Heart right ventricle (tissue), 16 donors: ENCODE results near the gene HCFC1. TPM values are rescaled to one million over a fixed set of nuclear protein-coding genes. Genes with fewer than 3 reads are reported as not detected.

Source experiments
- ATAC-seq, 8 donors: fragments of 200-7000 bp; cut with Tn5 transposase; one replicate each; pipeline ENCODE4 v1.9.1; 2020; ENCODE audit warnings: mild to moderate bottlenecking in 8 of 8, moderate library complexity in 8 of 8, moderate number of reproducible peaks in 1 of 8
- DNase-seq, 2 donors: peaks; one replicate each; pipeline ENCODE4 v3.0.0-alpha.2; 2020
- H3K27ac ChIP-seq, 10 donors: fragments of 200-600 bp; sonication (generic) in 2 of 10; one replicate each; pipeline versions ENCODE4 v1.5.0 to v1.8.0; 2020 to 2022; ENCODE audit warnings: mild to moderate bottlenecking in 3 of 10
- H3K27me3 ChIP-seq, 7 donors: fragments of 200-600 bp; one replicate each; pipeline ENCODE4 v1.8.0; 2021 to 2022; ENCODE audit warnings: mild to moderate bottlenecking in 2 of 7
- H3K36me3 ChIP-seq, 9 donors: fragments of 200-600 bp; sonication (generic) in 1 of 9; one replicate each; pipeline versions ENCODE4 v1.5.0 to v1.8.0; 2020 to 2022; ENCODE audit warnings: mild to moderate bottlenecking in 2 of 9
- H3K4me1 ChIP-seq, 9 donors: fragments of 200-600 bp; sonication (generic) in 1 of 9; one replicate each; pipeline versions ENCODE4 v1.5.0 to v1.8.0; 2020 to 2022; ENCODE audit warnings: mild to moderate bottlenecking in 4 of 9
- H3K4me3 ChIP-seq, 10 donors: fragments of 200-600 bp; sonication (generic) in 2 of 10; one replicate each; pipeline versions ENCODE4 v1.5.0 to v1.8.0; 2020 to 2022; ENCODE audit warnings: mild to moderate bottlenecking in 7 of 10, moderate library complexity in 2 of 10
- H3K9me3 ChIP-seq, 11 donors: fragments of 200-600 bp in 10 of 11; sonication (generic) in 2 of 11; one replicate each; pipeline versions ENCODE4 v1.5.0 to v1.8.0; 2013 to 2022; ENCODE audit warnings: mild to moderate bottlenecking in 2 of 11, control low read depth in 1 of 11, moderate library complexity in 1 of 11
- CTCF ChIP-seq, 9 donors: fragments of 200-600 bp; sonication (generic) in 2 of 9; IDR thresholded peaks; one replicate each; pipeline versions ENCODE4 v1.5.0 to v1.8.0; 2021 to 2022; ENCODE audit warnings: antibody characterized with exemption in 9 of 9, mild to moderate bottlenecking in 5 of 9, moderate library complexity in 1 of 9
- WGBS, 2 donors: extraction: QIAGEN DNeasy Blood & Tissue Kit; methylation state at CpG; one replicate each; pipeline ENCODE4 v1.1.7; 2013; ENCODE audit warnings: inconsistent platforms in 1 of 2; 5-methylcytosine and 5-hydroxymethylcytosine counted together
- intact Hi-C, 10 donors: fragments of 100-400 bp; cut with DNase I; formaldehyde crosslinking; loops; one replicate each; pipeline versions ENCODE4 v1.11.1 to v1.14.2; 2022
- polyA plus RNA-seq, 2 donors: library from polyadenylated mRNA; stranded (reverse); fragments of 200-250 nt; gene quantifications; one replicate each; pipeline ENCODE4 v1.2.3, GENCODE V29; 2013
- total RNA-seq, 10 donors: library from RNA; stranded (reverse); fragmentation: NEBNext Ultra II Directional in 3 of 10; extraction: Animal tissue kit (Norgen Biotek cat#: 25700) in 3 of 10; gene quantifications; one replicate each; pipeline versions ENCODE4 v1.2.1 to v1.2.4, GENCODE V29; 2021 to 2023
- donor health status: Arrhythmogenic right ventricular cardiomyopathy.
- donor health status: ischemic (EF 13 %, LVEDD 7.1; RV severe dilation, severe dysfunction).
- donor health status: healthy with polysubstance abuse.
- donor health status: DM: no; HTN: yes; CAD: no.
- donor health status: DM: no; HTN: no; CAD: no.
- donor health status: ischemic (EF 25% LVEDD 6.9; RV normal size, moderate dysfunction).
- donor health status: ischemic (EF 25% LVEDD 5.7; RV mildly dilated, moderate dysfunction).
- donor health status: healthy.
- donor health status: DM: yes; HTN: yes; CAD: no.
- donor health status: Ischemic cardiomyopathy.
- donor health status: ischemic (EF 35%, LVEDD 5.7; RV mildly dilated, moderate dysfunction).
- donor health status: nonischemic (EF 11% LVEDD 7.7; RV severe dilation, severe dysfunction).
- donor health status: DM: yes; HTN: yes; CAD: no.
- donor health status: PGD.
- donor health status: ischemic (EF 29% LVEDD 5.4; RV normal size, mild dysfunction).
- donor health status: nonischemic (EF 23%, LVEDD 6.1; RV moderate dilation, normal function).

HCFC1 gene
- total and polyA plus RNA-seq, 12 donors = 12.3 to 41.6 (median 31.2) TPM

DNA sequence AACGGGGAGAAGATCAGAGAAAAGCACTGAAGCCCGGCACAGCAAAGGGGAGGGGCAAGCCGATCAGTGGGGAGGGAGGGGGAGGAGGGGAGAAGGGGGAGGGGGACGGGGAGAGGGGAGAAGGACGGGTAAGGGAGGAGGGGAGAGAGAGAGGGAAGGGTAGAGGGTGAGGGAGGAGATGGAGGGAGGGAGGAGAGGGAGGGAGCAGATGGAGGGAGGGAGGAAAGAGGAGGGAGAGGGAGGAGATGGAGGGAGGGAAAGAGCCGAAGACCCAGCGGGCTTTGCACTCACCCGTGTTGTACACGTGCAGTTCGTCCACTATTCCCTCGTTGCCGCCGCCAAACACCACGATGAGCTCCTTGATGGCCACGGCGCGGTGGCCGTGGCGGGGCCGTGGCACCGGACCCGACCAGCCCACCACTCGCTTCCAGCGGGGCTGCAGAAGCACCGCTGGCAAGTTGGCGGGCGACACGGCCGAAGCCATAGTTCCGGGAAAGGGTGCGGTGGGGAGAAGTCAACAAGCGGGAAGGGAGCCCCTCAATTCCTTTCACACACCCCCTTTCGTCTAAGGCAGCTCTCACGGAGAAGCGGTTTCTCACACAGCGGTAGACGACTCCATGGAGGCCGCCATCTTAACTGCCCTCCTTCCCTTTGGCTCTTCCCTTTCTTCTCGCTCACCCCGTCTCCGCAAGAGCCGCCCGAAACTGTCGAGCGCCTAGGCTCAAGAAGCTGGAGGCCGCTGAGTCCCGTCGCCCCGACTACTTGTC is 1.1 kb downstream of the HCFC1 start:
- ATAC-seq (peak; percentile 5 to 38 (median 24)), DNase-seq (peak in 1 of 2 donors; percentile 47)
- no peak for TF ChIP-seq CTCF (IDR thresholded peaks at IDR 0.05)
- H3K9me3 ChIP-seq = no peaks in the 10 kb centered on the region
- H3K4me3 ChIP-seq = peak overlapping the region; percentile 47 to 92 (median 83)
- H3K27me3 ChIP-seq = peaks cover 0 to 24% (median 0%) of the 10 kb centered on the region in 7 donors
- H3K27ac ChIP-seq = peak overlapping the region; percentile 93 to 100 (median 100)
- H3K4me1 ChIP-seq = peaks cover 8 to 66% (median 56%) of the 10 kb centered on the region in 9 donors
- no peaks in the 10 kb centered on the region for H3K36me3 ChIP-seq
- intact Hi-C loops = no loop called here
- WGBS, 2 donors = 0 to 1% methylated on average over 32 to 48 of the region's 49 CpGs

DNA sequence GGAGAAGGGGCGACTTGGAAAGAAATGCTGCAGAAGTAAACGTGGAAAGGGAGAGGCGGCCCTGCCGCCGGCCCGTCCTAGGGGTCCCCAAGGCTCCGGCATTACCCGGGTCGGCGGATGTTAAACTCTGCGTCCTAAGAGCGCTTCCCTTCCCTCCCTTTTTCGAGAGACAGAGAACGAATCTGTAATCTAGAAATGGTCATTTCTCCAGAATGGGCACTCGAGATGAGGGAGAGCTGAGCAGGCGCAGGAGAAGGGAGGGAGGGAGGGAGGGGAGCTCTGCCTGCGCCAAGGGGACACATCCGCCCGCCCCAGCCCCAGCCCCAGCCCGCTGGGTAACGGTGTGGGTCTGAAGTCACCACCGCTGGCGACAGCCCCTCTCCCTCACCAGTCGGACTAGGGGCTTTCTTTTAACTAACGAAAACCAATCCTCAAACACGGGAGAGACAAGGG is 1.7 kb downstream of the HCFC1 start:
- Histone ChIP-seq H3K9me3 (no peaks in the 10 kb centered on the region), H3K27me3 (peaks cover 0 to 20% (median 0%) of the 10 kb centered on the region in 7 donors), H3K4me1 (peaks cover 8 to 68% (median 57%) of the 10 kb centered on the region in 9 donors), H3K4me3 (peak overlapping the region in 9 of 10 donors; percentile 47 to 92 (median 82)), H3K36me3 (no peaks in the 10 kb centered on the region), H3K27ac (peak overlapping the region in 8 of 10 donors; percentile 23 to 100 (median 79))
- intact Hi-C loops = no loop called here
- TF ChIP-seq CTCF (IDR thresholded peaks at IDR 0.05) = no peak
- 1 to 7% methylated on average over 22 to 26 of the region's 26 CpGs for WGBS, 2 donors
- no peak for DNase-seq
- ATAC-seq = peak in 1 of 8 donors; percentile 13

DNA sequence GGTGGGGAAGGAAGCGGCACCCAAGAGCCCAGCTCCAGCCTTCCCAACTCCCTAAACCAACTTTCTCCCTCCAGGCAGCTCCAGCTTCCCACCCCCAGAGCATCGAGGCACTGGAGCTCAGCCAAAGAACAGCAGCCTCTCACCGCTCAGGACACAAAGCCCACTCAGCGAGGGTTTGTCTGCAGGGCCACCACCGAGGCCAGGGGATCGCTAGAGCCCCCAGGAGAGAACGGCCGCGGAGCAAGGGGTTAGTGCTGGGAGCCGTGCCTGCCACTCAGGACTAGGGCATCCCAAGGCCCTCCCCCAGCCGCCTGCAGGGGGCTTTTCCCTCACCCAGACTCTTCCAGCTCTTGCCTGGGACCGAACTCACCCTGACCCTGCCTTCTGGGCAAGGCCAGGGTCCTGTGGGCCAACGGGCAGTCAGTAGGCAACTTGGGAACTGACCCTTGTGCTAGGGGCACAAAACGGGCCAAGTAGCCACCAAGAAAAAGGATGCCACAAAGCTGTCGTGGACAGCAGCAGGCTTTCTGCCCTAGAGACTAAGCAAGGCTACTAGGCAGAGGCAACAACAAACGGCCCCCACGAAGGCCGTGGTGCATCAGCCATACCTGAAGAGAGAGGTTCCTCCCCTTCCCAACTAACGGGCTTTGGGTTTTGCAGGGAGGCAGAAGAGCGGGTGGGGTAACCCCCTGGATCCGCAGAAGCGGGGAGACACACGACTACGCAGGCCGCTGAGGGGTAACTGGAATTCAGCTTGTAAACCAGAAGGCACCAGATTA is 2.3 kb downstream of the HCFC1 start:
- H3K4me3 ChIP-seq = peak overlapping the region in 9 of 10 donors; percentile 47 to 92 (median 82)
- peaks cover 0 to 3% (median 0%) of the 10 kb centered on the region in 9 donors for H3K36me3 ChIP-seq
- H3K9me3 ChIP-seq = no peaks in the 10 kb centered on the region
- H3K27ac ChIP-seq = peak overlapping the region in 8 of 10 donors; percentile 23 to 100 (median 79)
- DNase-seq (no peak), ATAC-seq (no peak)
- H3K27me3 ChIP-seq = peaks cover 0 to 15% (median 0%) of the 10 kb centered on the region in 7 donors
- WGBS, 2 donors = 12 to 18% methylated on average over 23 to 25 of the region's 25 CpGs
- H3K4me1 ChIP-seq = peaks cover 8 to 69% (median 52%) of the 10 kb centered on the region in 9 donors
- no peak for TF ChIP-seq CTCF (IDR thresholded peaks at IDR 0.05)
- intact Hi-C loops = no loop called here

GRCh38 chrX:153968754-153969124 is 2.9 kb downstream of the HCFC1 start:
- intact Hi-C loops = no loop called here
- Histone ChIP-seq H3K27me3 (peaks cover 0 to 15% (median 0%) of the 10 kb centered on the region in 7 donors), H3K27ac (peak overlapping the region in 6 of 10 donors; percentile 64 to 100 (median 96)), H3K36me3 (peaks cover 0 to 9% (median 0%) of the 10 kb centered on the region in 9 donors), H3K9me3 (no peaks in the 10 kb centered on the region), H3K4me1 (peaks cover 8 to 65% (median 47%) of the 10 kb centered on the region in 9 donors), H3K4me3 (peak overlapping the region in 8 of 10 donors; percentile 47 to 92 (median 84))
- DNase-seq = no peak
- no peak for ATAC-seq
- TF ChIP-seq CTCF (IDR thresholded peaks at IDR 0.05) = no peak
- WGBS, 2 donors = 15 to 27% methylated on average over 12 of the region's 12 CpGs
